Measurements from ENCODE around the gene PIGP.

DNA sequence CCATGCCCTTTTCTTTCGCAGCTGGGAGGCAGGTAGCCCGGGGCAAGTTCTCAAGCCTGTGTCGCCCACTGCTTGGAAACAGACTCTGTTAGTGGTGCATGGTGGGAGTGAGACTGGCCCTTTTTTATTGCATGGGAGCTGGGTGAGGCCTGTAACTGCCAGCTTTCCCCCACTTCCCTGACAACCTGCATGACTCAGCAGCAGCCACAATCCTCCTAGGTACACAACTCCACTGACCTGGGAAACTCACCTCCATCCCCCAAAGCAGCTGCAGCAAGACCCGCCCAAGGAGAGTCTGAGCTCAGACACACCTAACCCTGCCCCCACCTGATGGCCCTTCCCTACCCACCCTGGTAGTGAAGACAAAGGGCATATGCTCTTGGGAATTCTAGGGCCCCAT lies 25.8 kb downstream of the PIGP start:
- TF ChIP-seq POLR2AphosphoS5 (IDR thresholded peaks at IDR 0.05) (no peak), CTCF (IDR thresholded peaks at IDR 0.05) (no peak)
